Measurements from ENCODE around the gene LCP1.
"Not testable (repeated sequence)": the region's sequence is repeated elsewhere in the genome, so short reads cannot be mapped to it uniquely, and the experiment has no call there.

Gene LCP1

DNA sequence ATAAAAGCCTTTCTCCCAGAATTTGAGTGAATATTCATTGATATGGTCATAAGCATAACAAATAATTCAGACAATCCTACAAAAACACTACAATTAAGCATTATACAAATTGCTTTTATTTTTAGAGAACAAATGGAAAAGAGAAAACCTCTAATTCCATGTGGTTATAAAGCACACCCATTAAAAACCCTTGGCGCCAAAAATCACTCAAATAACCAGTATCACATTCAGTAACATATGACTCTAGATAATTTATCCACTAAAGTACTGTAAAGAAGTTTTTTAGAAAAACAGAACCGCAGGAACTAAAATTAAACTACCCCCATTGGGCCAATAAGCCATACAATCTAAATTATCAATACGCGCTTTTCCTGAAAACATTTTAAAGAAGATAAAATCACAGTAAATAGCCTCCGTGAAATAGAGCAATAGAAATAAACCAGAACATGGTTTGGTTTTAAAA, 569 bp downstream of the LCP1 start:
- no peak for DNase-seq (ENCODE audit: low spot score)

DNA sequence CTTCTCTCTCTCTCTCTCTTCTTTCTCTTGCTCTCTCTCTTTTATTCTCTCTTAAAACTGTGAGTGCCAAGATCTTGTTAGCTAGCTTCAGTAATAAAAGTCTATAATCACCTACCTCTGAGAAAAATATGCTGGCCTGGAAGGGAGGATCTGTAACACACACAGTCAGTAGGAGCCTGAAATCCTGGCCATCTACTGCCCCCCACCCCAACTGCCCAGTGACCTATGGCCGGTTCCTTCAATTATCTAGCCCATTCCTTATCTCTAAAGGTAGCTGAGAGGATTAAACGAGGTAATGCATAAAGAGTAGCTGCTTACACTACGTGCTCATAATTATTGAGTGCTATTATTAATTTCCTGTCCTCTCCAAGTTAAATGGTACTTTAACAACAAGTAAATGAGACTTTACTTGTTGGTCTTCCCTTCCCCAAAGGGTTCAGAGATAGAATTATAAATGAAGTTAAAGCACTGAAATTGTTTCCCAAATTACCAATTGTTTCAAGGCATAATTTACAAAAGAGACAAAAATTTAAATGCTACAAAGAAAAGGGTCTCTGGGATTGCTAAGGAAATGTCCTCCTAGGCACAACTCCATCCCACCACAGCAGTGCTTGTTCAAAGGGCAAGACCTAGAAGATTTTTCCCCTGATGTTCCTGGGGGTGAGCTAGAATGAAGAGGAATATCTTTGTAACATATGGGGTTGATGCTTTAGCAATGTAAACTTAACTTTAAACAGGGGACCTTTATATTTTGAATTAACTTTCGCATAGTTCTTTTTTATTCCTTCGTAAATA, 1.8 kb downstream of the LCP1 start:
- no peak for DNase-seq (ENCODE audit: low spot score)

DNA sequence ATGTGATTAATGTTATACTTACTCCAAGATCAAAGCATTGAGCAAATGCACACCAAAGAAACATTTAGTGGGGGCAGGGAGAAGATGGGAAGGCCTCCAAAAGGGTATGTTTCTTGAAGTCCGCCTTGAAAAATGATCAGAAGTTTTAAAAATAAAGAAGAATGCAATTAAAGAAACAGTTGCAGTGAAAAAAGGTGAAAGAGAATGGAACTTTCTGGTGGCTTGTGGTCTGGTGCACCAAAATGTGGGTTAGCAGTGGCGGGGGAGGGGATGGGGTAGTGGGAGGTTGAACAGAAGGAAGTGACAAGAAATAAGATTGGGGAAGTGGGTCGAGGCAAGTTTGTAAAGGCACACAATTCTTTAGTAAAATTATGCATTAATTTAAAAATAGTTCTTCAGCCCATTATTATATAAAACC, 2.5 kb downstream of the LCP1 start:
- no peak for DNase-seq (ENCODE audit: low spot score)

DNA sequence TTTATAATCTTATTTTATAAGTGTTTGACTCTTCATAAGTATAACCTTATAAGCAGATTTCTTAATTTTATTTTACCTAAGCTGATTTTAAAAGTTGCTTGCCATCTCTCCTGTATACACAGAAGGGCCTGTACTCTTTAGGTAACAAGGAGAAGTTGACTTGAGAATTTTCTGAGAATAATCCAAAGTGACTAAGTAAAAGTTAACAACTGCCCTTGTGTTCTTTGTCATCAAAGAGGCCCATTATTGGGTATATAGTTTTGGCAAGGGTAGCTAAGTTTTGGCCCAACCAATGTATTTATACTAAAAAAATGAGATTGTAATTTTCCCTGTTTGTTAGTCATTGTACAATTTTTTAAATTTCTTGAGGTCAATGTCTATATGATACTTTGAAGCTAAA, 3.2 kb downstream of the LCP1 start:
- no peak for DNase-seq (ENCODE audit: low spot score)

DNA sequence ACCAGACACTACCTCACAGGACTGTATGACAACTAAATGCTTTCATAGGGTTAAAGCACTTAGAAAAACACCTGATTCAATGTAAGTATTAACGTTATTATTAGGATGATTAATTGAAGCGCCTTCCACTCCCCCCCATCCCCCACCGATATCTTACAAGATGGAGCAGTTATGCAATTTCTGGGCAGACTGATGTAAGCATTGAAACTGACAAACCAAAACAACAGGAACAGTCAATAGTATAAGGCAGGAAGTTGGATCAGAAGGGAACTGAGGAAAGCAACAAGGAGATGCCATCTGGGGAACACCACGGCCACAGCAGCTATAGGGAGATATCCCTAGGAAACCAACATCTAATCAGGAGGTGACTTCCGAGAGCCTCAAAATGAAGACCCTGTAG, 3.8 kb downstream of the LCP1 start:
- DNase-seq (ENCODE audit: low spot score): no peak

DNA sequence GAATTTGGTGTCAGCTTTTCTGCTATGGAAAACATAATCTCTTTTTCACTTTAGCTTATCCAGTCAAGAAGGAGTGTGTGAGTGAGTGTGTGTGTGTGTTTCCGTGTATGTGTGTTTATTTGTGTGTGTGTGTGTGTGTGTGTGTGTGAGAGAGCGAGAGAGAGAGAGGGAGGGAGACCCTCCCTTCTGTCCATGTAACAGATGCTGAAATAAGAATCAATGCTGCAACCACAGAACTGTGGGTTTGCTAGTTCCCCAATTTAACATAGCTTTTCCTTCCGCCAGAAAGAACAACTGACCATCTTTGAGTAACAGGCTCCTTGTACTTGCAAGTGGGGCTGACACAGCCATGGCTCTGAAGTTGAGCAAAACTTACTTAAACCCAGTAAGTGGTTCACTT, 5.2 kb downstream of the LCP1 start:
- DNase-seq (ENCODE audit: low spot score): peak; percentile 20

DNA sequence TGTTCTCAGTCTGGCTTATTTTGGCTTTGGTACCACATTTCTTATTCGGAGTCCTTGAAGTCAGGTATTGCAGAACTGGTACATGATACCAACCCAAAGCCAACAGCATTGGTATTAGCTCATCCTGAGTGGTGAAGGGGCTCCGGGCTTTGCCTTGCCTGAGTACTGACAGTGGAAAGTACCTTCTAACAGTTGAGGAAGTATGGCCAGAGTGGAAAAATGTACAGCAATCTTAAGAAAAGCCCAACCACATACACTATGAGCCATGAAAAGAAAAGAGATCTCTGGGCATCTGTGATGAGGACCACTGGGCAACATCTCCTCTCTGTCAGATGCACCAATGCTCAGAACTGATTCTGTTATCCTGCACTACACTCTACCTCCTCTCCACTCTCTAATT, 8.3 kb downstream of the LCP1 start:
- no peak for DNase-seq (ENCODE audit: low spot score)

DNA sequence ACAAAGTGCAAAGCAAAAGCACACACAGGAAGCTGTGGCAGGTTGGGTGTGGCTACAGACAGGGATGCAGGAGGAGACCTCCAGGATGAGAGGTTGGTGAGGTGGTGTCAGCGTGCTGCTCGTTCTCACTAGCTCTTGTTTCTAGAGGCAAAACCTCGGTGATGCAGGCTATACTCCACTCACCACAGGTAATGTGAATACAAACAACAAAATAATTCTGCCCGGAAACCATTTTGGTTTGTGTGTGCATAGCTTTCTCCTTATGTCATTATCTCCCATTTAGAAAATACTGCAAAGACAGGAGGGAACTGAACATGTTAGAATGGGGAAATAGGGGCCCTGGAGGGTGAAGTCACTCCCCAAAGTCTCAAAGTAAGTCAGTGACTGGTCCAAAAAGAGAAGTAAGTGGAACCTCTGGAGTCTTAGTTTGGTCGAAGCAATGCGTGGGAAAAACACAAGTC, 9.4 kb downstream of the LCP1 start:
- no peak for DNase-seq (ENCODE audit: low spot score)

DNA sequence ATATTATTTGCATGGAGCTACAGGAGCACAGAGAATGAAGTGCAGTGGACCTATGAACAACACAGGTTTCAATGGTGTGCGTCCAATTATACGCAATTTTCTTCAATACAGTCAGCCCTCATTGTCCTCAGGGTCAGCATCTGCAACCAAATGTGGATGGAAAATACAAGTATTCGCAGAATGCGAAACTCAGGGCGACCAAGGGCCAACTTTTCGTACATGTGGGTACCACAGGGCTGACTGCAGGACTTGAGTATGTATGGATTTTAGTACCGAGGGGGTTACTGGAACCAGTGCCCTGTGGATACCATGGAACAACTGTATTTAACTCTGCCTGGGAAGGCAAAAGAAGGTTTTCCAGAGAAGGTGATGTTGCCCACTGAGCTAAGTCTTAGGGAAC, 10.2 kb downstream of the LCP1 start:
- no peak for DNase-seq (ENCODE audit: low spot score)

DNA sequence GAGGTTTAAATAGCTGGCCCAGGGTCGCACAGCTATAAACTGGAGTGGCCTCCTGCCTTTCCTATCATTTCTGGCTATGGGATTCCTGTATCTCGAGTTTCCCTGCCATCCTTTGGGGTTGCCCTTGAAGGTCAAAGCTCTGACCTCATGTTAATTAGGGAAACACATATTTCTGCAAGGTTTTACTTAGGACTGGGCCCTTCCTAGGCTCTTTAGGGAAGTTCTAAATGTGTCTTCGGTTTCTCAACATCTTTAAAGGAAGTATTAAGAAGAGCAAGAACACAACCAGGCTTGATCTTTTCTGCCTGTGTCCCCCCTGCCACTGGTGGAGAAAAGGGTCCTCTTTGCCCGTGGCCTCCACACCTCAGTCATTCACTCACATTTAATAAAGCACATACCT, 10.8 kb downstream of the LCP1 start:
- no peak for DNase-seq (ENCODE audit: low spot score)

DNA sequence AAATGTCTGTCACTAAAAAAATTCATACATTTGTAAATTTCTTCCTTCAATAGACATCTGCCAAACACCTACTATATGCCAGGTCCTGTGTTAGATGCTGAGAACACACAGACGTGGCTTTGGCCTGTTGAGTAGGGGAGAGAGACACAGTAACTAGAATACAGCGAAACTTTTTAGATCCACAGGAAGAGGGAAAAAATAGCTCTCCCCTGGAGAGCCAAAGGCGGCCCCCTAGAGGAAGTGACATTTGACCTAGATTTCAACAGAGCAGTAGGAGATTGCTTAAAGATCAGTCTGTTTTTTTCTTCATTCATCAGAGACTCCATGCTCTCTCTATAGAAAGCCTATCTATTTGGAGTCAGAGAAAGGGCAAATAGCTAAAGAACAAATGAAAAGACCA, 11.3 kb downstream of the LCP1 start:
- DNase-seq (ENCODE audit: low spot score): no peak

DNA sequence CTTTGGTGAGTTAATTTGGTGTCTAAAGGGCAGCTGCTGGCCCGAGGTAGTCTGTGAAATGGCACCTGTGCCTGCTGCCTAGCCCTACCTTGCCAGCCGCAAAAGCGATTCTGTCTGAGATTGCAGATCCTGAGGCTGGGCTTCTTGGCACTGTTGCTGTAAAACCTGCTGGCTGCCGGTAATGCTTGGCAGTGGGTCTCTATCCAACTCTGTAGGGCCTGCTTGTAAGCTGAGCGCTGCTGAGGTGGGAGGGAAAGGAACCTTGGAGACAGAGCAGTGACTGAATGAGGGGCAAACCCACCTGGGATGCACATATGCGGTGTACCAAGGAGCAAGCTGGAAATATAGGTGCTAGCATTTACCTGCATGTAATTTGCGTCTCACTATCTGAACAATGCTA, 11.7 kb downstream of the LCP1 start:
- no peak for DNase-seq (ENCODE audit: low spot score)

DNA sequence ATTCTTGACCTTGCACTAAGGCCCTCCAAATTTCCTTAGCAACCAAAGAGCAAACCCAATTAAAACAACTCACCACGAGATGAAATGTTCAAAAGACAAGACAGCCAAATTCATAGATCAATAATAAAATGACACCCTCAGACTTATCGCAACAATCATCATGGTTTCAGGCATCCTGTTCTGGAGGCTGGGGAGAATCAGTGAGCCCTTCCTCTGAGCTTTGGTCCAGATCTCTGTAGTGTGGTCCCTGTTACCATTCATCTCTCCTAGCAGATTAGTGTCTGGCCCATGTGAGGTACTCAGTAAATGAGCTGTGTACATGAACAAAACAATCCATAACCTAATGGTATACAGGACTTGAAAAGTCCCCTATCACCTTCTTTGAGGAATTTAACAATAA, 12.2 kb downstream of the LCP1 start:
- no peak for DNase-seq (ENCODE audit: low spot score)

DNA sequence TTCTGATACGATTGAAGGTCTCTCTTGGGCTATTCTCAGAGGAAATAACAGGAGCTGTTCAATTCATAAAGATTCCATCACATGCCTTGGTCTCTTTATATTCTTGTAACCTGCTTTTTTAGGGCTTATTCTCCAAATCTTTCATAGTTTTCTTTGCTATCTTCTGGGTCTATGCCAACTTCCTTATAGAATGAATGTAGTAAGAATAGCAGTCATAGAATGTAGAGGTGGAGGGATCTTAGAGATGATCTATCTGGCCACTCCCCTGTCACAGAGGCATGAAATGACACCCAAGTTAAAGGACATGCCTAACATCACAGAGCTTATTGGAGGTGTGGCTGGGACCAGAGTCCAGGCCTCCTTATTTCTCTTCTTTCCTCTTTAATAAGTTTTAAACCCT, 13.2 kb downstream of the LCP1 start:
- DNase-seq (ENCODE audit: low spot score): no peak

DNA sequence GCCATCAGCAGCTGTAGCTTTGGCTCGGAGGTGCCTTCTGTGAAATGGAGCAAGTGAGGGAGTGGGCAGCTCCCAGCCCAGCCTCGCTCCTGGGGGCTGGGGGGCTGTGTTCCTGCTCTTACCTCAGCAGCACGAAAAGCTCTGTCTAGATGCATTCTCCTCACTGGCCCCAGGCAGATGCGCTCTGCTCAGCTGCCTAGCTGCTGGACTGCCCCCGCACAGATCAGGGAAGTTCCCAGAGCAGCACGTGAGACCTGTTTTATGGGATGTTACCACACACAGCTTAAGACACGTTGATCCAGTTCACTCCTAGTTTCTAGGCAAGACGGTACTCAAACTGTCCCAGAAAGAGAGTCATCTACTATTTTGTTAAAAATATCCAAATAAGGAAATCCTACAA, 13.6 kb downstream of the LCP1 start:
- DNase-seq (ENCODE audit: low spot score): no peak

DNA sequence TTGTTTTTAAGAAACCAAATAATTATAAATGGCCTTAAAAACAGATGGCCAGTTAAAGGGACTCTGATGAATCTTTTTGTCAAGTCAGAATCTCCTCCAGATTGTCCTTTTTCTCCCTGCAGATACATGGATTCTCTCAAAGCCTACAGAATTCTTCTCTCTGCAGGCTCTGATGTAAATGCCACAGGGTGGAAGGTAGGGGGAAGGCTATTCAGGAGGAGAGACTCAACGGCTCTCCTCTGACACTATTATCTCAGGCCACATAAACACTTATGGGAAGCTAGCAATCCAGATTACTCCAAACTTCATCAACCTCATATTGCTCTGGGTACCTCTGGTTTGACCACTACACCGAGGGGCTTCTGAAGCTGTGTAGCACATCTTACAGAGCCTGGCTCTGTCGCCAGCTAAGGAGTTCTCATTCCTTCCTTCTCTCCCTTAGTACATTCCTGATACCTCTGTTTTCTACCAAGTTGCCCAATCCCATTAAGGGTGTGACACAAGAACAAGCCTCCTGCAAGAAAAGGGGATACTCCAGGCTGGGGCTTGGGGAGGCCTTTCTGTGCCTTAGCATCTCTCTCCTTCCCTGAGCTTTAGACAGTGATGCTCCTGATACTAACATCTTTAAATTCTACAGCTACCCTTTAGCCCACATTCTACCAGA, 14.9 kb downstream of the LCP1 start:
- DNase-seq (ENCODE audit: low spot score): no peak

DNA sequence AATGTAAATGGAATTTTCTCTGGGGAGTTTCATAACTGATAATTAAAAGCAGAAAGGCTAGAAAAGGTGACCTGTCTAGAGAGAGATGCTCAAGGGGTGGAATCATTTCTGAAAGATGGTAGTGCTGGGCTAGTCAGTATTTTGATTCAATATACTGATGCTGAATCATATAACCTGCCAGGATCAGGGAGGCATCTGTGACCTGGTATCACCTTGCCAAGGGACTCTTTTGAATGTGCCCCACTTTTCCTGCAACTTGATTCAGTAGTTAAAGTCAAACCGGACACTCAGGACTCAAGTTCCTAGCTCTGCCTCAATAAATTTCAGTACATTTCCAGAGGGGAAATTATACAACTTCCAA, 15.8 kb downstream of the LCP1 start:
- no peak for DNase-seq (ENCODE audit: low spot score)

DNA sequence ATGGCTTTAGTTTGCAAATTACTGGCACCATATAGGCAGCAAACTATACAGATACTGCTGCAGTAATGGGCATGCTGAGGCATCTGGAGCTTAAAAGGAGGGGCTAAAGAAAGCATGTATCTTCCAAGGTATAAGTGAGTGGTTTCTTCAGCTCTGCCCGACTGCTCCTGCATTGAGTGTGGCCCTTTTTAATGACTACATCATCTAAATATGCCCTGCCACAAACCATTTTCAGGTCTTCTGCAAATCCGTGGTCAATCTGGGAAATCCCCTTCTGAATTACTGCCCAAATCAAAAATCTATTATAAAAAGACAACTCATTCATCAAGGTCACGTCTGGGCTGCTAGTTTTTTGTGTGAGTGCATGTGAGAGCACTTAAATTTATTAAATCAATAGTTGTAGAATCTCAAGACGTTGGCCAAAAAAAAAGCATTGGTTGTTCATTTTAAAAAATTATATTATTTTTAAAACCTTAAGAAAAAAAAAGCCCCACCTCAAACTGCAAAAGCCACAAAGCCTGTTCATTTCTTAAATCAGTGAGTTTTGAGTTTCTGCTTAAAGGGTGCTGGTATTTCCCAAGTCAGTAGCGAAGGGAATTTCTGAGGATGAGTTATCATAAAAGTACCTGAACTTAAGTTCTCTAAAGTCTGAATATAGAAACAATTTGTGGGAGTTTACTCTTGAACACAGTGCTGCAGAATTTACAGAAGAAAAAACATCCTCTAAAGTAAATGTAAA, 16.3 kb downstream of the LCP1 start:
- DNase-seq (ENCODE audit: low spot score): no peak

DNA sequence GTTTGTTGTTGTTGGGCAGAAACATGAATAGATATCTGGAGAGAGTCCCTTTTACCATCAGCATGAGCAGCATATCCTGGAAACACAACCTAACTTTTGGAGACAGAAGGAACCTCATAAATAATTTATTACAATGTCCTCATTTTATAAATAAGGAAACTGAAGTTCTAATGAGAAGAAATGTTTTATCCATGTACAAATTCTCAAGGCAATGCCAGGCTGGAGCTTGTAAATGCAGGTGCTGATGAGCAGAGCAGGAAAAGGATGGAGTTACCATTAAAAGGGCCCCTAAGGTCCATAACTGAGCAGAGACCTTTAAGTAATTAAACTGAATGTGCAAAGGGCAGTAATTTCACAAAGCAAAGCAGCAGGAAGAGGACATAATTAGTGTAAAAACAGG, 17.3 kb downstream of the LCP1 start:
- no peak for DNase-seq (ENCODE audit: low spot score)

DNA sequence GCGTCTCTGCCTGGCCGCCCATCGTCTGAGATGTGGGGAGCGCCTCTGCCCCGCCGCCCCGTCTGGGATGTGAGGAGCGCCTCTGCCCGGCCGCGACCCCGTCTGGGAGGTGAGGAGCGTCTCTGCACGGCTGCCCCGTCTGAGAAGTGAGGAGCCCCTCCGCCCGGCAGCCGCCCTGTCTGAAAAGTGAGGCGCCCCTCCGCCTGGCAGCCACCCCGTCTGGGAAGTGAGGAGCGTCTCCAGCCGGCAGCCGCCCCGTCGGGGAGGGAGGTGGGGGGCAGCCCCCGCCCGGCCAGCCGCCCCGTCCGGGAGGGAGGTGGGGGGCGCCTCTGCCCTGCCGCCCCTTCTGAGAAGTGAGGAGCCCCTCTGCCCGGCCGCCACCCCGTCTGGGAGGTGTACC, 19.2 kb downstream of the LCP1 start:
- DNase-seq (ENCODE audit: low spot score): not testable (repeated sequence)

DNA sequence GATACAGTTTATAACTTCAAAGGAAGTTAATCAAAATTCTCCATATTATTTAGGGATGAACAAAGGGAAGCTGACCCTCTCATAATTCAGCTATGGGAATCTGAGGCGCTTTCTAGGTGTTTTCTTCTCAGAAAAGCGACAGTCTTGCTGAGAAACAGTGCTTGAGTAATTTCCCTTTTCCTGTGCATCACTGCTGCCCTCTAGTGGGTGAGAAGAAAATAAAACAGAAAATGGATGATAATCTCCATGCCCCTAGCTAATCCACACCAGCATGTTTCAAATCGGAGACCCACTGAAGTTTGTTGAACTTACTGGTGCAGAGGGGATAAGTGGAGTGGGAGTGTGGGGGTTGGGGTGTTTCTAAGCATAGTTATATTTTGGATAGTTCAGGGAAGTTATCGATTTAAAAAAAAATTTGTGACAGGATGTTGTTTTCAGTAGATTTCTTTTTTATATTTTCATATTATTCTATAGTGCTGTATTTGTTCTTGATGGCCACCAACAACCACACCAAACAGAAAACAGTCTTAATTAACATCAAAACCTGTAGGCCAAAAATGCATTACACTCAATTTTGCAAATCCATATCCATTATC, 21.4 kb downstream of the LCP1 start:
- peak; percentile 61 for DNase-seq (ENCODE audit: low spot score)

DNA sequence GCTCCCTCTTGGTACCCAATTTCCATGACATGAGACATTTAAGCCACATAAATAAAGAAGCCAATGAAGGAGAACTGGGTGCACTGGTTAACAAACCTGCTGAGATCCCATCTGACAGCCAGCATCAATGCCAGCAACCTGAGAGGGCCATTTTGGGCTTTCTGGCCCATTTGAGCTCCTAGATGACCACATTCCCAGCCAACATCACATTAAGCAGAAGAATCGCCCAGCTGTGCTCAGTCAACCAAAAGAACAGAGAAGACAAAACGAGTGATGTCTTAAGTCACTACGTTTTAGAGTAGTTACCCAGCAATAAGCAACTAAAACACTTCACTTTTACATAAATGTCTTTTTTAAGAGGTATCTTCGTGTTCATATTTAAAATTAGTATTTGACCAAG, 21.9 kb downstream of the LCP1 start:
- DNase-seq (ENCODE audit: low spot score): no peak

DNA sequence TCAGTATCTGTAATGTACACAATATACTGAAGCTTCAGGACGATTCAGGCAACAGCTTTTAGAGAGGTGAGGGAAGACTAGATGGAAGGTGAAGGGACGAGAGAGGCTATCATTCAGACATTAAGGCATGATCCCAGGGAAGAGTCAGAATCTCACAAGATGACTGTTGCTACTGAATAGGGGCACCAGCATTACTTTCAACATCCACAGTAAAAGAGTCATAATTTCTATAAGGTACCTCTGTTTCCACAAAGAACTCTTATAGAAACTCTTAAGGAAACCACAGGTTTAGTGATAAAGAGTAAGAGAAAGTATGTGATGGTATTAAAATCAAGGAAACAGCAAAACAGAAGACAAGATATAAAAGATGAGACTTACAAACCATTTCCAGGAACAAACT, 23.0 kb downstream of the LCP1 start:
- no peak for DNase-seq (ENCODE audit: low spot score)

Measured in putamen (tissue), 1 donor.